Prostate gland (tissue), 2 donors: ENCODE results near the gene ANKRD22. TPM values are rescaled to one million over a fixed set of nuclear protein-coding genes. Genes with fewer than 3 reads are reported as not detected.
"Not testable (repeated sequence)": the region's sequence is repeated elsewhere in the genome, so short reads cannot be mapped to it uniquely, and the experiment has no call there.

Experiments used
- DNase-seq: peaks from one replicate; pipeline ENCODE4 v3.0.0-alpha.2; 2019; ENCODE audit warnings: low spot score
- H3K27ac ChIP-seq, 2 donors: fragments of 200-600 bp; sonication (generic); 2 replicates each; pipeline ENCODE4 v1.5.1; 2017 to 2019
- H3K27me3 ChIP-seq: fragments of 200-600 bp; sonication (generic); replicated peaks from 2 replicates; pipeline ENCODE4 v1.5.1; 2019; ENCODE audit not compliant: insufficient read depth
- H3K36me3 ChIP-seq, 2 donors: fragments of 200-600 bp; sonication (generic); 1 replicate in 1 of 2; 2 replicates in 1 of 2; pipeline versions ENCODE4 v1.5.1 to v1.8.1; 2017 to 2019
- H3K4me1 ChIP-seq: fragments of 200-600 bp; sonication (generic); replicated peaks from 2 replicates; pipeline ENCODE4 v1.5.1; 2019
- H3K4me3 ChIP-seq, 2 donors: fragments of 200-600 bp; sonication (generic); 2 replicates each; pipeline ENCODE4 v1.5.1; 2017 to 2019
- H3K9me3 ChIP-seq: fragments of 200-600 bp; sonication (generic); 2 replicates; pipeline ENCODE4 v1.5.1; 2017
- POLR2A ChIP-seq: fragments of 450-650 bp; IDR thresholded peaks from one replicate; pipeline ENCODE4 v1.6.1; 2016; ENCODE audit warnings: antibody characterized with exemption, mild to moderate bottlenecking
- POLR2AphosphoS5 ChIP-seq: sonication (generic); formaldehyde crosslinking; IDR thresholded peaks from one replicate; pipeline ENCODE4 v1.6.1; 2017; ENCODE audit warnings: antibody characterized with exemption
- WGBS: methylation state at CpG from one replicate; pipeline ENCODE4 v1.1.5; 2018; 5-methylcytosine and 5-hydroxymethylcytosine counted together
- intact Hi-C: fragments of 100-400 bp; cut with DNase I; formaldehyde crosslinking; loops from one replicate; pipeline ENCODE4 v1.14.2; 2022
- total RNA-seq, 2 donors: library from RNA; depleted of rRNA; stranded (reverse); fragments of >200 nt; gene quantifications; one replicate each; pipeline ENCODE4 v1.1.0, GENCODE V29; 2016
- TF ChIP-seq, protein P1 (sequence below), 4 experiments: fragments of 200-600 bp in 2 of 4; fragments of 450-650 bp in 2 of 4; sonication (generic) in 2 of 4; IDR thresholded peaks; 1 replicate in 3 of 4; 2 replicates in 1 of 4; pipeline ENCODE4 v1.5.1; 2016 to 2019; ENCODE audit warnings: antibody characterized with exemption in 4 of 4, mild to moderate bottlenecking in 2 of 4, moderate library complexity in 2 of 4

ANKRD22 gene
- total RNA-seq, 2 donors from 2014 or later, result 2.8 to 3.1 TPM

DNA sequence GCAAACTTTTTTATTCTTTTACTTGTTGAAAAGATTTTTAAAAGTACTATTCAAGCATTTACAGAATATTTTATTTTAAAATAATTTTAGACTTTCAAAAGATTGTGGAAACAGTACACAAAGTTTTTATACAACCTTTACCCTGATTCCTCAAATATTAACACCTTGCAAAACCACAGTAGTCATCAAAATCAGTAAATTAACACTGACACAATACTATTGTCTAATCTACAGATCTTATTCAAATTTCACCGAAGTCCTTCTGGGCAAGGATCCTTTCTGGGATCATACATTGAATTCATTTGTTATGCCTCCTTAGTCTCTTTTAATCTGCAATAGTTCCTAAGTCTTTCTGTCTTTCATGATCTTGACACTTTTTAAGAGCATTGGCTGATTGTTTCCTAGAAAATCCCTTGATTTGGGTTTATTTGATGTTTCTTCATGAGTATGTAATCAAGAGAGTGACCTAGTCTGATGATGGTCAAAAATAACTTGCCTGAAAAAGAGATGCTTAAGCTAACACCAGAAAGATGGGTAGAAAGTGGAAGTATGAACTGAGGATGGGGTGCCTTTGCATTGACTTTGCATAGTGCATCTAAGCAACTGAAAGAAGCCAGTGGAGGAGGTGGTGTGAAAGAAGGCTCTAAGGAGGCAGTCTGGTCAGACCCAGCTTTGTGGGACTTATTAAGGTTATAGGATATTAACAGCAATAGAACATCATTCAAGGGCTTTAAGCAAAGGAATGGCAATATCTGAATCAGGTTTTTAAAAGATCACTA lies 38.1 kb upstream of the ANKRD22 start:
- H3K27me3 ChIP-seq, result no peaks in the 10 kb centered on the region
- no peaks in the 10 kb centered on the region for H3K9me3 ChIP-seq
- intact Hi-C loops, result no loop called here
- no peak for DNase-seq
- TF ChIP-seq POLR2A (no peak), POLR2AphosphoS5 (no peak)
- TF ChIP-seq, protein P1, sequence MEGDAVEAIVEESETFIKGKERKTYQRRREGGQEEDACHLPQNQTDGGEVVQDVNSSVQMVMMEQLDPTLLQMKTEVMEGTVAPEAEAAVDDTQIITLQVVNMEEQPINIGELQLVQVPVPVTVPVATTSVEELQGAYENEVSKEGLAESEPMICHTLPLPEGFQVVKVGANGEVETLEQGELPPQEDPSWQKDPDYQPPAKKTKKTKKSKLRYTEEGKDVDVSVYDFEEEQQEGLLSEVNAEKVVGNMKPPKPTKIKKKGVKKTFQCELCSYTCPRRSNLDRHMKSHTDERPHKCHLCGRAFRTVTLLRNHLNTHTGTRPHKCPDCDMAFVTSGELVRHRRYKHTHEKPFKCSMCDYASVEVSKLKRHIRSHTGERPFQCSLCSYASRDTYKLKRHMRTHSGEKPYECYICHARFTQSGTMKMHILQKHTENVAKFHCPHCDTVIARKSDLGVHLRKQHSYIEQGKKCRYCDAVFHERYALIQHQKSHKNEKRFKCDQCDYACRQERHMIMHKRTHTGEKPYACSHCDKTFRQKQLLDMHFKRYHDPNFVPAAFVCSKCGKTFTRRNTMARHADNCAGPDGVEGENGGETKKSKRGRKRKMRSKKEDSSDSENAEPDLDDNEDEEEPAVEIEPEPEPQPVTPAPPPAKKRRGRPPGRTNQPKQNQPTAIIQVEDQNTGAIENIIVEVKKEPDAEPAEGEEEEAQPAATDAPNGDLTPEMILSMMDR (IDR thresholded peaks at IDR 0.05), result no peak
- no peaks in the 10 kb centered on the region for H3K36me3 ChIP-seq
- no peak overlapping the region for H3K4me3 ChIP-seq
- H3K27ac ChIP-seq, result no peak overlapping the region
- WGBS, result 69% methylated on average over 1 of the region's 1 CpG
- no peaks in the 10 kb centered on the region for H3K4me1 ChIP-seq

DNA sequence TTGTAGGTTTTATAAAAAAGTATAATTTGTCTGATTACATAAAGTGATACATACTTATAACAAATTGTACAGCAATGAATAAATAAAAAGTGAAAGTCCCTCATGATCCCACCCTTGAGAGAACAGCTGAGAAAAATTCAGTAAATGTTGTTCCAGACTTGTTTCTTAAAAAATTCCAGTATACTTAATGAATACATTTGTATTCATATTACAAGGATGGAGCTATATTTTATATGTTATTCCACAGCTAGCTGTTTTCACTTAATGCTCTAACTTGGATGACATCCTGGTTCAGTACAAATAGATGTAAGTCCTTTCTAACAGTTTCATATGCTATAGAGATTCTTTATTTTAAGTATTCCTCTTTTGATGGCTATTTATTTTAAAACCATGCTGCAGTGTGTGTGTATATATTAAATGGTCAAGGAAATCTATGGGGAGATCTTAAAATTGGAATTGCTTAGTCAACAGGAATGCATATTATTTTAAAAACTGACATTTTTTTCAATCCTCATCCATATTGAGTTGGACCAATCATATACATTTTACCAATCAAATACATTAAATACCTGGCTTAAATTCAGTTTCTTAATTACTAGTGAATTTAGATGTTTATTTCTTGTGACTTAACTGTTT lies 37.3 kb upstream of the ANKRD22 start:
- Histone ChIP-seq H3K9me3 (no peaks in the 10 kb centered on the region), H3K4me1 (no peaks in the 10 kb centered on the region), H3K27ac (no peak overlapping the region), H3K27me3 (no peaks in the 10 kb centered on the region), H3K4me3 (no peak overlapping the region), H3K36me3 (no peaks in the 10 kb centered on the region)
- no peak for DNase-seq
- no peak for TF ChIP-seq POLR2AphosphoS5
- TF ChIP-seq, protein P1 (IDR thresholded peaks at IDR 0.05), result no peak
- TF ChIP-seq POLR2A, result no peak
- intact Hi-C loops, result no loop called here

DNA sequence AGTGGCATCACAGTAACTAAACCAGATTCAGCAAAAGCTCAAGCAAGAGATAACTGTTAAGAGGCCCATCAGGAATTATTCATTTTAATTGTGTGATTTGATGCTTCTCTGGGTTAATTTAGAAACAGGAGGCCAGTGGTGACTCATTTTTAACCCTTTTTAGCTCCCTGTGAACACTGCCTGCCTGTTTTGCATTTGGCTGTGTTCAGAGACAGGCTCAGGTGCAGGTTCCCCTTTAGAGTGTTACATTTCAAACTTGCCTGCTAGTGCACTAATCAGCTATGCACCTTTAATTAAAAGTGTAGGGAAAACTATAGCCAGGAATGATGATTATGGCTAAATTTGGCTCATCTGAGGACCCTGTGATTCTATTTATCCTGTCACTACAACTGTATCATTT lies 34.9 kb upstream of the ANKRD22 start:
- no peak for DNase-seq
- no peaks in the 10 kb centered on the region for H3K4me1 ChIP-seq
- H3K9me3 ChIP-seq, result no peaks in the 10 kb centered on the region
- no peak overlapping the region for H3K4me3 ChIP-seq
- intact Hi-C loops, result no loop called here
- TF ChIP-seq POLR2A (no peak), POLR2AphosphoS5 (no peak)
- TF ChIP-seq, protein P1 (IDR thresholded peaks at IDR 0.05), result no peak
- no peaks in the 10 kb centered on the region for H3K36me3 ChIP-seq
- no peaks in the 10 kb centered on the region for H3K27me3 ChIP-seq
- H3K27ac ChIP-seq, result no peak overlapping the region

DNA sequence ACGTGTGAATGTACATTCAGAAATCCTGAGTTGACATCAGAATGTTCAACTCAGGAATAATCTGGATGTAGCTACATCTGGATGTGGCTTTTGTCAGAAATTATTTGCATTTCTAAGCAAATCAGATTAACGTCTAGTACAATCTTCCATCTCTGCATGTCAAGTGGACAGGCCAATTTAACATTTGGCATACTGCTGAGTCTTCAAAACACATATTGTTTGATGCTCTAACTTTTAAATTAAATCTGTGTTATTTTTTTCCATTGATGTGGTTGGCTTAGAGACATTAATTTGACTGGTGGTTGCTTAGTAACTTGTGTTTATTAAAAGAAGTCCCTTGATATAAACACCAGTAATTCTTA lies 31.8 kb upstream of the ANKRD22 start:
- no peak overlapping the region for H3K27ac ChIP-seq

DNA sequence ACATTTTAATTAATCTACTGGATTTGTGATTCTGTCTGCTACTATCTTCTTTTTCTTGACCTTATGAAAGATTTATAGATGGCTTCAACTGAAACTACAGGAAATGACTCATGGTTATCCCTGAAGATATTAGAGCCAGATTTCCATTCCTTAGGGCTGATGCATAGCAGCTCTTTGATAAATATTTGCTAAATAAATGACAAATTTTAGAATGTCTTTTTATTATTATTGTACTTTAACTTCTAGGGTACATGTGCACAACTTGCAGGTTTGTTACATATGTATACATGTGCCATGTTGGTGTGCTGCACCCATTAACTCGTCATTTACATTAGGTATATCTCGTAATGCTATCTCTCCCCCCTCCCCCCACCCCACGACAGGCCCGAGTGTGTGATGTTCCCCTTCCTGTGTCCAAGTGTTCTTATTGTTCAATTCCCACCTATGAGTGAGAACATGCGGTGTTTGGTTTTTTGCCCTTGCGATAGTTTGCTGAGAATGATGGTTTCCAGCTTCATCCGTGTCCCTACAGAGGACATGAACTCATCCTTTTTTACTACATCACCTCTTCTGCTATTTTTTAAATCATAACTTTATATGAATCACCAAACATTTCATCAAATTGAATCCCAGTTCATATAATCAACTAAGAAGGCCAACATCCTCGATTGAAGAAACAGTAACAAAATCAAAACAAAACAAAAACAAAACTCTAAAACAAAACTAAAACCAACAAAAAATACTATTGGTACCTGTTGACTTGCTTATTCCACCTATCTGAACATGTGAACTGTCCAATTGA lies 31.2 kb upstream of the ANKRD22 start:
- H3K4me1 ChIP-seq, H3K27me3 ChIP-seq, H3K27ac ChIP-seq, intact Hi-C loops, DNase-seq, H3K9me3 ChIP-seq, H3K4me3 ChIP-seq, H3K36me3 ChIP-seq: not testable (repeated sequence)
- 69% methylated on average over 8 of the region's 8 CpGs for WGBS

More for the DNA sequence above, 31.8 kb upstream of the ANKRD22 start:
- DNase-seq, result no peak
- WGBS, result 63% methylated on average over 2 of the region's 2 CpGs
- no peaks in the 10 kb centered on the region for H3K36me3 ChIP-seq
- no peaks in the 10 kb centered on the region for H3K4me1 ChIP-seq
- H3K9me3 ChIP-seq, result no peaks in the 10 kb centered on the region
- TF ChIP-seq, protein P1 (IDR thresholded peaks at IDR 0.05), result no peak
- TF ChIP-seq POLR2A (no peak), POLR2AphosphoS5 (no peak)
- H3K4me3 ChIP-seq, result no peak overlapping the region
- intact Hi-C loops, result no loop called here
- no peaks in the 10 kb centered on the region for H3K27me3 ChIP-seq
